Measurements from ENCODE around the gene COA4.

The COA4 gene

DNA sequence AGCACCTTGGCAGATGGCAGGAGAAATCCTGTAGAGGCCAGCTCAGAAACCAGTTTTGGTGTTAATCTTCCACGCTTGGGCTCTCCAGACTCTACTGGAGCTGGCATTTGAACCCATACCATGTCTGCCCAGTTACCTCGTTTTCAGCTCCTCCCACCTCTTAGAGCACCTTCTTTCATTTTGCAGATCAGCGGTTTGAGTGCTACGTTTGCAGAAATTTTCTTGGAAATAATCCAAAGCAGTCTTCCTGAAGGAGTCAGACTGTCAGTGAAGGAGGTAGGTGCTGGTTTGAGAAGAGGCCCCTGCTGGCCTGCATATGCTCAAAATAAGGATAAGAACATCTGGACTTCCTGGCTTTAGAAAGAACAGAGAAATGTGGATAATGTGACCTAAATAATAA, 13.7 kb downstream of the COA4 start:
- DNase-seq: no peak

DNA sequence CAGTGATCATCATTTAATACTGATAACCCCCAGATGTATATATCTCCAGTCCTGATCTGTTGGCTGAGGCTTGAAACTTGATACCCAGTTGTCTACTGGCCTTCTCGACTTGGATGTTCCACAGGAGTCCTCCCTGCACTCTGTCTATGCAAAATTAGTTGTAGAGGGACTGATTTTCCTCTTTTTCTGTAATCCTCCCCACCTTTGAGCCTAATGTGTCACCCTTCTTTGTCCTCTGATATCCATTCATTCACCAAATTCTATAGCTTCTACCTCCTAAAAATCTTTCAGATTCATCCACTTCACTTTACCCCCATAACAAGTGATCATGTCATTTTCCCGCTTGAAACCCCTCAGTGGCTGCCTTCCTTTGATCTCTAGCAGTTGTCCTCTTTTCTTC, 16.4 kb downstream of the COA4 start:
- DNase-seq: no peak

DNA sequence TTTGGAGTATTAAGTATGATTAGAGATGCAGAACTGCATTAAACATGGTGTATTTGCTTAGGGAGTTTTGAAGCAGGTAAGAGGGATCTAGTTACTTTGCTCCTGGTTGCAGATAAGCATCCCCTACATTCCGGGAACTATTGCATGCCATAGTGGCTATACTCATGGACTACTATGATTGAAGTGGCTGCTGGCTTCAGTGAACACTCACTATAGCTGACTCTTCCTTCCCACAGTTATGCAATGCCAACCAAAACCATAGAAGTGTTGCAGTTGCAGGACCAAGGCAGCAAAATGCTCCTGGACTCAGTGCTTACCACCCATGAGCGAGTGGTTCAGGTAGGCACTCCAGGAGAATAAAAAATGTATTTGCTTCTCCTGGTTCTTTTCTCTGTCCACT, 17.0 kb downstream of the COA4 start:
- DNase-seq: no peak

- DNase-seq: no peak
Observed at GRCh38 chr11:73856031-73856567, 20.5 kb downstream of the COA4 start.

- DNase-seq: no peak
Observed at GRCh38 chr11:73854680-73855079, 22.0 kb downstream of the COA4 start.

DNA sequence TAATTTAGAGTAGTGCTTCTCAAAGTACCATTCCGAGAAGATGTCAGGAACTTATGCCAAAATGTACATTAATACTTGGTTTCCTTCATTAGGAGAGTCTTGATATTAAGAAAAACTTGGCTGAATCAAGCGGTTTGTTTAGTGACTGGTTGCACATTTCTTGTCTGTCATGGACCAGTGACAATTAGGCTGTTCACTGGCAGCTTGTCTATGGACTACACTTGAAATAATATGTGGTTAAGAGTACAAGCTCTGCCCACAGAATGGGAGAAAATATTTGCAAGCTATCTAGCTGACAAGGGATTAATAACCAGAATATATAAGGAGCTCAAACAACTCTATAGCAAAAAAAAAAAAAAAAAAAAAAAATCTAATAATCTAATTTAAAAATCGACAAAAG, 24.6 kb downstream of the COA4 start:
- no peak for DNase-seq

DNA sequence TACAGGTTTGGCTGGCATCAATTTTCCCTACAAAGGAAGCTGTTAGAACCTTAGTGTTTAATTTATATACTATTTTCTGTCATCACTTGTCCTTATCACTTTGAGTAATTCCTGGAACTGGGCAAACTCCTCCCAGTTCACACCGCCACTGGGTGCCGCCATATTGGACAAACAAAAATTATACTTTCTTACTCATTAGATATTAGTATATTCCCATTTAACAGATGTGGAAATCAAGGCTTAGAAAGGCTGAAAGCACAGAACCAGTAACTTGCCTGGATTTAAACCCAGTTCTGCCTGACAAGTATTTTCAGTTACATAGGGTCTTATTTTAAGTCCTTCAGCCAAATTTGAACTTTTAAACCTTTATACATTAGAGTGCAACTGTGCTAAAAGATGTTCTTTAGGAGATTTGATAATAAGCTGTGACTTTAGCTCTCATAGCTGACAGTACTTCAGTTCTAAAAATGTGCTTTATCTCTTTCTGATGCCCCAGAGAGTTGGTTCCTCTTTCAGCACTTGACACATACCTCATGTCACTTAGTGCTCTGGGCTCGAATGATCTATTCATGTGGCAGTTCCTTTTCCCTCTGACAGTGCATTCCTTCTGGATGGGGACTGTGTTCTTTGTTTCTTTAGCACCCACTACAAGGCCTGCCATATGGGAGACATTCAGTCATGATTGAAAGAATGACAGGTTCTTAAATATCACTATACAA, 25.4 kb downstream of the COA4 start:
- DNase-seq: no peak

DNA sequence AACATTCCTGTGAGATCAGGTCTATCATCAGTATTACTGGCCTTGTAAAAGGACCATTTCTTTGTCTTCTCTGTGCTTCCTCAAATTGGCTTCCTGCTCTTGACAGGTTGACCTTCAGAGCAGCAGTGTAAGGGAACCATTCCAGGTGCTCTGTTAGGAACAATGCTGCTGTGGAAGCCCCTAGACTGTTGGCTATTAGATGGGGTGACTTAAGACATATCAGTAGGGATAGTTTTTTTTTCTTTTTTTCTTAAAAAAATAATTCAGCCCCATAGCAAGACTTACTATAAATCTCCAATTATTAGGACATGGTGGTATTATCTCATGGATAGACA, 37.6 kb downstream of the COA4 start:
- DNase-seq: no peak

GRCh38 chr11:73838443-73839122, 38.1 kb downstream of the COA4 start:
- DNase-seq: no peak

DNA sequence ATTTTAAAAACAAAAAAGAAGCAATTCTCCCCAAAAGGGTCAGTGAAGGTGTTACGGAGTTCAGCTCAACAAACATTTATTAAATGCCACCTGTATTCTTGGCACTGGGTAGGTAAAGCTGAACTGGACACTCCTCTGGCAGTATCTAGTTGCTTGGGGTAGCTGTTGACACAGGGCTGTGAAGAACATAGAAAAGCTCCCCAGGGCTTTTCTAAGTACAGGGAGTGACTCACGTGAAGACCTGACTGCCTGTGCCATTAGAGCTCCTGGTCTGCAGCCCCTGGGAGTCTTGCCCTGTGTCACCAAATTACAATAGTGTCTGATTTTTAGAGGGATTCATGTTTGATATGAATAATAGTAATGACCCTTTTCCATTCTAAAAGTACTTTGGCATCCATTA, 43.6 kb downstream of the COA4 start:
- no peak for DNase-seq

- no peak for DNase-seq
Observed at GRCh38 chr11:73830261-73830660, 46.4 kb downstream of the COA4 start.
